ENCODE results near the gene DSCAML1.

Gene DSCAML1

GRCh38 chr11:117481885-117482284 lies 315.1 kb downstream of the DSCAML1 start:
- DNase-seq = no peak

- DNase-seq = no peak
Observed at GRCh38 chr11:117481036-117481435, 316.0 kb downstream of the DSCAML1 start.

GRCh38 chr11:117480221-117480620 lies 316.8 kb downstream of the DSCAML1 start:
- DNase-seq = no peak

- no peak for DNase-seq
Observed at GRCh38 chr11:117479372-117479771, 317.6 kb downstream of the DSCAML1 start.

- no peak for DNase-seq
Observed at GRCh38 chr11:117478926-117479325, 318.1 kb downstream of the DSCAML1 start.

- peak; percentile 30 for DNase-seq
Observed at GRCh38 chr11:117478126-117478860, 318.7 kb downstream of the DSCAML1 start.

- no peak for DNase-seq
Observed at GRCh38 chr11:117477721-117478120, 319.3 kb downstream of the DSCAML1 start.

- no peak for DNase-seq
Observed at GRCh38 chr11:117476531-117477142, 320.4 kb downstream of the DSCAML1 start.

GRCh38 chr11:117475716-117476530 lies 321.1 kb downstream of the DSCAML1 start:
- DNase-seq = no peak

- DNase-seq = peak; percentile 96
Observed at GRCh38 chr11:117473481-117474091, 323.4 kb downstream of the DSCAML1 start.

GRCh38 chr11:117471776-117472175 lies 325.2 kb downstream of the DSCAML1 start:
- DNase-seq = no peak

- no peak for DNase-seq
Observed at GRCh38 chr11:117470576-117470975, 326.4 kb downstream of the DSCAML1 start.

- no peak for DNase-seq
Observed at GRCh38 chr11:117468888-117469287, 328.1 kb downstream of the DSCAML1 start.

- DNase-seq = no peak
Observed at GRCh38 chr11:117467770-117468169, 329.2 kb downstream of the DSCAML1 start.

GRCh38 chr11:117466966-117467365 lies 330.1 kb downstream of the DSCAML1 start:
- DNase-seq = no peak

GRCh38 chr11:117465236-117465997 lies 331.6 kb downstream of the DSCAML1 start:
- DNase-seq = no peak

- no peak for DNase-seq
Observed at GRCh38 chr11:117464778-117465177, 332.2 kb downstream of the DSCAML1 start.

GRCh38 chr11:117462864-117463247 lies 334.2 kb downstream of the DSCAML1 start:
- DNase-seq = no peak

- DNase-seq = no peak
Observed at GRCh38 chr11:117462183-117462863, 334.7 kb downstream of the DSCAML1 start.

GRCh38 chr11:117461396-117462182 lies 335.4 kb downstream of the DSCAML1 start:
- no peak for DNase-seq

- DNase-seq = no peak
Observed at GRCh38 chr11:117459979-117460300, 337.1 kb downstream of the DSCAML1 start.

All from DMS153 (cell line).